Measurements from ENCODE around the gene MALL.
"Not testable (repeated sequence)": the region's sequence is repeated elsewhere in the genome, so short reads cannot be mapped to it uniquely, and the experiment has no call there.

Gene MALL

GRCh38 chr2:110049769-110050168 lies 65.9 kb downstream of the MALL start:
- DNase-seq = not testable (repeated sequence)

- DNase-seq = not testable (repeated sequence)
Observed at GRCh38 chr2:110048255-110049197, 67.1 kb downstream of the MALL start.

- DNase-seq = not testable (repeated sequence)
Observed at GRCh38 chr2:110047225-110047624, 68.4 kb downstream of the MALL start.

- DNase-seq = not testable (repeated sequence)
Observed at GRCh38 chr2:110041941-110042660, 73.5 kb downstream of the MALL start.

GRCh38 chr2:110037336-110037735 lies 78.3 kb downstream of the MALL start:
- not testable (repeated sequence) for DNase-seq

GRCh38 chr2:110035384-110035783 lies 80.2 kb downstream of the MALL start:
- not testable (repeated sequence) for DNase-seq

GRCh38 chr2:110034935-110035334 lies 80.7 kb downstream of the MALL start:
- DNase-seq = not testable (repeated sequence)
